Uterus (tissue), 2 donors: ENCODE results near the gene CSF3.

Source experiments
- POLR2A ChIP-seq, 2 donors: fragments of 450-650 bp; IDR thresholded peaks; one replicate each; pipeline ENCODE4 v1.6.1; 2016; ENCODE audit warnings: antibody characterized with exemption in 2 of 2, mild to moderate bottlenecking in 1 of 2, moderate library complexity in 1 of 2
- TF ChIP-seq, protein P1 (sequence below), 4 experiments: fragments of 200-600 bp in 2 of 4; fragments of 450-650 bp in 2 of 4; sonication (generic) in 2 of 4; IDR thresholded peaks; one replicate each; pipeline ENCODE4 v1.5.1; 2016 to 2019; ENCODE audit warnings: antibody characterized with exemption in 4 of 4, mild to moderate bottlenecking in 2 of 4, moderate library complexity in 1 of 4

DNA sequence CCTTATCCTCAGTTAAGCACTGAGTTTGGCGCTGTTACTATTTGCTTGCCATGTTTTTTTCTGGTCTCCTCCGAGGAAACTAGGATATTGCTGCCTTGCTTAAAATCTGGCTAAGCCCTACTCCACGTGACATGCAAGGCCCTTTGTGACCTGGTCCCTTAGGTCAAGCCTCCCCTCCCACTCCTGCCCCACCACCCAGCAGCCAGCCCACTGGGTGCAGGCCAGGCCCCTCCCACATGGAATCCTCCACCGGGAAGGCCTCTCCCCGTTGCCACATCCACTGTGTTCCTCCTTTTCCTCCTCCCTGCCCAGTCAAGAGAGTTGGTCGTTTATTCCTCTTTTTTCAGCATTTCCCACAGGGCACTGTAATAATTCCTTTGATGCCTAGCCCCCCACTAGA, 18.4 kb upstream of the CSF3 start:
- TF ChIP-seq, protein P1, sequence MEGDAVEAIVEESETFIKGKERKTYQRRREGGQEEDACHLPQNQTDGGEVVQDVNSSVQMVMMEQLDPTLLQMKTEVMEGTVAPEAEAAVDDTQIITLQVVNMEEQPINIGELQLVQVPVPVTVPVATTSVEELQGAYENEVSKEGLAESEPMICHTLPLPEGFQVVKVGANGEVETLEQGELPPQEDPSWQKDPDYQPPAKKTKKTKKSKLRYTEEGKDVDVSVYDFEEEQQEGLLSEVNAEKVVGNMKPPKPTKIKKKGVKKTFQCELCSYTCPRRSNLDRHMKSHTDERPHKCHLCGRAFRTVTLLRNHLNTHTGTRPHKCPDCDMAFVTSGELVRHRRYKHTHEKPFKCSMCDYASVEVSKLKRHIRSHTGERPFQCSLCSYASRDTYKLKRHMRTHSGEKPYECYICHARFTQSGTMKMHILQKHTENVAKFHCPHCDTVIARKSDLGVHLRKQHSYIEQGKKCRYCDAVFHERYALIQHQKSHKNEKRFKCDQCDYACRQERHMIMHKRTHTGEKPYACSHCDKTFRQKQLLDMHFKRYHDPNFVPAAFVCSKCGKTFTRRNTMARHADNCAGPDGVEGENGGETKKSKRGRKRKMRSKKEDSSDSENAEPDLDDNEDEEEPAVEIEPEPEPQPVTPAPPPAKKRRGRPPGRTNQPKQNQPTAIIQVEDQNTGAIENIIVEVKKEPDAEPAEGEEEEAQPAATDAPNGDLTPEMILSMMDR (IDR thresholded peaks at IDR 0.05): no peak
- TF ChIP-seq POLR2A (IDR thresholded peaks at IDR 0.05): no peak
